CD4-positive, alpha-beta T cell treated with Interleukin-10 for 1 hour (primary cell): ENCODE data around the gene CLMN.

Source experiments
- DNase-seq: peaks from one replicate; pipeline ENCODE4 v3.0.0-alpha.2; 2020

The CLMN gene

GRCh38 chr14:95282354-95282985 lies 37.2 kb downstream of the CLMN start:
- no peak for DNase-seq

GRCh38 chr14:95281560-95282176 lies 38.0 kb downstream of the CLMN start:
- DNase-seq, result no peak

- DNase-seq, result no peak
These were observed 44.2 kb downstream of the CLMN start for GRCh38 chr14:95275494-95275893.

GRCh38 chr14:95274874-95275273 lies 44.8 kb downstream of the CLMN start:
- no peak for DNase-seq

- no peak for DNase-seq
These were observed 45.4 kb downstream of the CLMN start for GRCh38 chr14:95274279-95274678.

- DNase-seq, result no peak
These were observed 46.4 kb downstream of the CLMN start for GRCh38 chr14:95273001-95273978.

GRCh38 chr14:95272057-95272456 lies 47.7 kb downstream of the CLMN start:
- no peak for DNase-seq

GRCh38 chr14:95270203-95270602 lies 49.5 kb downstream of the CLMN start:
- DNase-seq, result no peak

- no peak for DNase-seq
These were observed 50.2 kb downstream of the CLMN start for GRCh38 chr14:95269493-95269892.

GRCh38 chr14:95268350-95268749 lies 51.4 kb downstream of the CLMN start:
- no peak for DNase-seq

GRCh38 chr14:95267306-95267705 lies 52.4 kb downstream of the CLMN start:
- no peak for DNase-seq

GRCh38 chr14:95265106-95266094 lies 54.3 kb downstream of the CLMN start:
- peak; percentile 10 for DNase-seq

GRCh38 chr14:95264271-95264973 lies 55.3 kb downstream of the CLMN start:
- DNase-seq, result no peak

- DNase-seq, result no peak
These were observed 56.0 kb downstream of the CLMN start for GRCh38 chr14:95263527-95264231.

GRCh38 chr14:95262511-95262891 lies 57.2 kb downstream of the CLMN start:
- DNase-seq, result no peak

- DNase-seq, result no peak
These were observed 57.8 kb downstream of the CLMN start for GRCh38 chr14:95261616-95262510.

GRCh38 chr14:95260537-95261361 lies 59.0 kb downstream of the CLMN start:
- DNase-seq, result no peak

- no peak for DNase-seq
These were observed 60.7 kb downstream of the CLMN start for GRCh38 chr14:95258754-95259593.
